GM19324 (cell line): ENCODE results near the gene PPP4C.
"Not testable (repeated sequence)": the region's sequence is repeated elsewhere in the genome, so short reads cannot be mapped to it uniquely, and the experiment has no call there.

Experiments
- ATAC-seq: cut with Tn5 transposase; IDR thresholded peaks from one replicate; pipeline ENCODE4 v1.9.1; 2021; ENCODE audit warnings: mild to moderate bottlenecking, moderate library complexity; ENCODE audit not compliant: unreplicated experiment, low FRiP score

The PPP4C gene

DNA sequence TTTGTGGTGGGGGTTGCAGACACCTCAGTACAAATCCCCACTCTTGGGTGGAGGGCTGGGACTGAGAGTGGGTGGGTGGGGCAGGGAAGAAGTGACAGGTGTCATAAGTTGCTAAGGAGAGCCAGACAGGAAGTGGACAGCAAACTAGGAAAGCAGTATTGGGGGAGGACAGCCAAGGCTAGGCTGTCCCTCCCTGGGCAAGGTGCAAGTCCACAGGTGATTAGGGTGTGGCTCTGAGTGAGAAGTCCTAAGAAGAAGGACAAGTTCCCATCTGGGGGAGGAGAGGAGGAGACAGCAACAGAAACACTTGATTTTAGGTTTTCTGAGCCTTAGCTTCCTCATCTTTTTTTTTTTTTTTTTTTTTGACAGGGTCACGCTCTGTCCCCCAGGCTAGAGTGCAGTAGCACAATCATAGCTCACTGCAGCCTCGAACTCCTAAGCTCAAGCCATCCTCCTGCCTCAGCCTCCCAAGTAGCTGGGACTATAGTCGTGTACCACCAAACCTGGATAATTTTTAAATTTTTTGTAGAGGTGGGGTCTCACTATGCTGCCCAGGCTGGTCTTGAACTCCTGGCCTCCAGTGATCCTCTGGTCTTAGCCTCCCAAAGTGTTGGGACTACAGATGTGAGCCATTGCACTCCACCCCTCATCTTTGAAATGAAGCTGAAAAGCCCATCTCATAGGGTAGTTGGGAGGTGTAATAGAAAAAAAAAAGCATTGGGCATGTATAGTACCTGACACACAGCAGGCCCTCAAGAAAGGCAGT lies 44.7 kb downstream of the PPP4C start:
- no peak for ATAC-seq

- ATAC-seq: no peak
Measured at GRCh38 chr16:30121741-30122571, 46.2 kb downstream of the PPP4C start.

DNA sequence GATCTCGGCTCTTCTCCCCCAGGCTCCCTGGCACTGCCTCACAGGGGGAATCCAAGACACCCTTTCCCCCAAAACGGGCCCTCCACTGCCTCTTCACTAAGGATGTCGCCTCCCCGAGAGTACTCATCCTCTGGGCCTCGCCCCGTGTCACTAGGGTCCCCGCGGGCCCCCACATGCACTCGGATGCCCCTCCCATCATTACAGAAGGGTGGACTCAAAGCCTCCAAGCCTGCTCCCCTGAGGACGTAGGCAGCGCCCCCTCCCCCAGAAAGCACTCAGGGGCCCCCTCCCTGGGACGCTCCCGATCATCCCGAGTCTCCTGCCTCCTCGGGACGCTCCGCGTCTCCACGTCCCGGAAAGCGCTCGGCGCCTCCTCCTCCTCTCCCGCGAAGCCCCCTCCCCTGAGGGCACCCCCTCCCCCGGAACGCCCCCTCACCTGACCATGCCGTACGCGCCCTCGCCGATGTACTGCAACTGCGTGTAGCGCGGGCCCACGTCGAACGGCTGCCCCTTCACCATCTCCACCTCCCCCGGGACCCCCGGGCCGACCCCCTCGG lies 46.9 kb downstream of the PPP4C start:
- ATAC-seq: no peak

DNA sequence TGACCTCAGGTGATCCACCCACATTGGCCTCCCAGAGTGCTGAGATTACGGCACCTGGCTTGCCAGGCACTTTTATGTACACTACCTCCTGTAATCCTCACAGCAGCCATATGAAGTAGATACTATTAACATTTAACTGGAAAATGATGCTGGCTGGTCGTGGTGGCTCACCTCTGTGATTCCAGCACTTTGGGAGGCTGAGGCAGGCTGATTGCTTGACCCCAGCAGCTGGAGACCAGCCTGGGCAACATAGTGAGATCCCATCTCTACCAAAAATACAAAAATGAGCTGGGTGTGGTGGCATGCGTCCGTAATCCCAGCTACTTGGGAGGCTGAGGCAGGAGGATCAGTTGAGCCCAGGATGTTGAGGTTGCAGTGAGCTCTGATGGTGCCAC lies 49.2 kb downstream of the PPP4C start:
- no peak for ATAC-seq

- not testable (repeated sequence) for ATAC-seq
Measured at GRCh38 chr16:30125690-30126089, 49.9 kb downstream of the PPP4C start.

- ATAC-seq: no peak
Measured at GRCh38 chr16:30127993-30128392, 52.2 kb downstream of the PPP4C start.

- ATAC-seq: no peak
Measured at GRCh38 chr16:30131869-30132475, 56.2 kb downstream of the PPP4C start.

DNA sequence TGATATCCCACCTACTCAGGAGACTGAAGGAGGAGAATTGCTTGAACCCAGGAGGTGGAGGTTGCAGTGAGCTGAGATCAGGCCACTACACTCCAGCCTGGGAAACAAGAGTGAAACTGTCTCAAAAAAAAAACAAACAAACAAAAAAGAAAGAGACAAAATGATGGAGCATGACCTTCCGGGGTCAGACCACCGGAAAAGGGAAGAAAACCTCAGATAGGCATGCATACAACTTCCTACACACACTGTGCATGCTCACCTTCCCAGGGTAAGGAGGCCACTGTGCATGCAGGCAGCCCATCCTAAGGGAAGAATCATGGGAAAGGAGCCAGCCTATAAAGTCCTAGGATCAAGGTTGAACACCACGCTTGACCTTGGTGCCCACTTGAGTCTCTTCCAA lies 56.8 kb downstream of the PPP4C start:
- no peak for ATAC-seq
